Measurements from ENCODE around the gene IL20RA.

The IL20RA gene

GRCh38 chr6:136969433-136969832 lies 75.3 kb downstream of the IL20RA start:
- TF ChIP-seq, protein P1, sequence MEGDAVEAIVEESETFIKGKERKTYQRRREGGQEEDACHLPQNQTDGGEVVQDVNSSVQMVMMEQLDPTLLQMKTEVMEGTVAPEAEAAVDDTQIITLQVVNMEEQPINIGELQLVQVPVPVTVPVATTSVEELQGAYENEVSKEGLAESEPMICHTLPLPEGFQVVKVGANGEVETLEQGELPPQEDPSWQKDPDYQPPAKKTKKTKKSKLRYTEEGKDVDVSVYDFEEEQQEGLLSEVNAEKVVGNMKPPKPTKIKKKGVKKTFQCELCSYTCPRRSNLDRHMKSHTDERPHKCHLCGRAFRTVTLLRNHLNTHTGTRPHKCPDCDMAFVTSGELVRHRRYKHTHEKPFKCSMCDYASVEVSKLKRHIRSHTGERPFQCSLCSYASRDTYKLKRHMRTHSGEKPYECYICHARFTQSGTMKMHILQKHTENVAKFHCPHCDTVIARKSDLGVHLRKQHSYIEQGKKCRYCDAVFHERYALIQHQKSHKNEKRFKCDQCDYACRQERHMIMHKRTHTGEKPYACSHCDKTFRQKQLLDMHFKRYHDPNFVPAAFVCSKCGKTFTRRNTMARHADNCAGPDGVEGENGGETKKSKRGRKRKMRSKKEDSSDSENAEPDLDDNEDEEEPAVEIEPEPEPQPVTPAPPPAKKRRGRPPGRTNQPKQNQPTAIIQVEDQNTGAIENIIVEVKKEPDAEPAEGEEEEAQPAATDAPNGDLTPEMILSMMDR (IDR thresholded peaks at IDR 0.05; ENCODE audit: low read depth, low read length, missing control alignments), result no peak
- no peak for DNase-seq (ENCODE audit: extremely low read depth, low read depth)
- H3K4me3 ChIP-seq (replicated peaks; ENCODE audit: low read depth, low read length), result no peak overlapping the region

DNA sequence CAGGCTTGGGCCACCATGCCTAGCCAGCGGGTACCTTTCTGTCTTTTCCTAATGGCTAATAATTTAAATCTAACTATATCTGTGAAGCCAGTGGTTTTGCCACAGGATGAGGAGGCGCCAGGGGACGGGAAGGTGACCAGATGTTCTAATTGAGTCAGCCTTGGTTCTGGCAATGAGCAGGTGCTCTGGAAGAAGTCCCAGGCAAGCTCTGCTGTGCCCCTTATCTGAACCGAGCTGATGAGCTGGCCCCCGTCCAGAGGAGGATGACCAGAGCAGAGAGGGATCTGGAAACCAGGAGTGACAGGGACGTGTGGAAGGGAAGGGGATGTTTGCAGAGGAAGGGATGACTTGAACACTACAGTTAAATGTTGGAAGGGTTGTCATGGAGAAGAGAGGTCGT lies 75.9 kb downstream of the IL20RA start:
- TF ChIP-seq, protein P1 (IDR thresholded peaks at IDR 0.05; ENCODE audit: low read depth, low read length, missing control alignments), result no peak
- DNase-seq (ENCODE audit: extremely low read depth, low read depth), result no peak

GRCh38 chr6:136967876-136968752 lies 76.7 kb downstream of the IL20RA start:
- TF ChIP-seq, protein P1 (IDR thresholded peaks at IDR 0.05; ENCODE audit: low read depth, low read length, missing control alignments), result peak; percentile 59
- H3K4me3 ChIP-seq (replicated peaks; ENCODE audit: low read depth, low read length), result no peak overlapping the region
- peak; percentile 32 for DNase-seq (ENCODE audit: extremely low read depth, low read depth)

More for the DNA sequence above, 75.9 kb downstream of the IL20RA start:
- H3K4me3 ChIP-seq (replicated peaks; ENCODE audit: low read depth, low read length), result no peak overlapping the region

DNA sequence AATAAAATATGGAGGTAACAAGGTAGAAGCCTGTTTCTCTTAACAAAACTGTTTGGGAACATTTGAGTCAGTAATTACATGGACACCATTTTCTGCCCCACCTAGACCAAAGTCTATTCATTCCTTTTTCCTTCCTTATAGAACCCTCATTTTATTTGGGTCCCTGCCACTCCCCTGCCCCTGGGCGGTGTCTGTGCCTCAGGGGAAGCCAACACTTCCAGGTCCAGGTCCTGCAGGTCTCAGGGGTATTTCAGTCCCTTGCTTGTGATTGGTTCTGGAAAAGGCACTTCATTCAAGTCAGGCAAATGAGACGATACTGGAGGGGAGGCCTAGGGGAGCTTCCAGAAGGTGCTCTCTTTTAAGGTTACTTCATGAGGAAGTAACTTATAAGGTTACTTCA lies 80.4 kb downstream of the IL20RA start:
- H3K4me3 ChIP-seq (replicated peaks; ENCODE audit: low read depth, low read length), result no peak overlapping the region
- TF ChIP-seq, protein P1 (IDR thresholded peaks at IDR 0.05; ENCODE audit: low read depth, low read length, missing control alignments), result no peak
- no peak for DNase-seq (ENCODE audit: extremely low read depth, low read depth)

DNA sequence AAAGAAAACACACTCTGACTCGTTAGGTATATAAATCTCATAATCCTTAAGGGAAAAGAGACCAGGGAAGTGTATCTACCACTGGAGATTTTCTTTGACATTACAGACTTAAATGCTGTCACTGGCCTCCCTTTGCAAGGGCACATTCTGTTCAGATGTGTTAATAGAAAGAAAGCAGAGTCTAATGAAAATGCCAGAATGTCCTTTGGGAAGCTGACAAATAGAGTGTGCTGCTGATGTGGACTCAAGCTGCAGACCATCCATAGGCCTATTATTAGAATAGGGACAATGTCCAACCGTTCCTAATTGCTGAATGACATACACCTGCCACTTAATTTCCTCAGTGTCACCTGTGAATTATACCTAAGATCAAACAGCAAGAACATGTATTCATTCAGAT lies 81.5 kb downstream of the IL20RA start:
- H3K4me3 ChIP-seq (replicated peaks; ENCODE audit: low read depth, low read length), result no peak overlapping the region
- no peak for DNase-seq (ENCODE audit: extremely low read depth, low read depth)
- TF ChIP-seq, protein P1 (IDR thresholded peaks at IDR 0.05; ENCODE audit: low read depth, low read length, missing control alignments), result no peak

GRCh38 chr6:136962661-136963060 lies 82.1 kb downstream of the IL20RA start:
- no peak overlapping the region for H3K4me3 ChIP-seq (replicated peaks; ENCODE audit: low read depth, low read length)
- no peak for DNase-seq (ENCODE audit: extremely low read depth, low read depth)
- TF ChIP-seq, protein P1 (IDR thresholded peaks at IDR 0.05; ENCODE audit: low read depth, low read length, missing control alignments), result no peak
